ENCODE measurements around the gene ATP9A. TPM values are rescaled to one million over a fixed set of nuclear protein-coding genes. Genes with fewer than 3 reads are reported as not detected.

ATP9A gene
- total and polyA plus RNA-seq, 10 of the 15 experiments (the other 5 are each of a cell fraction or from before 2014, with no cell fraction given) = 0.03 to 0.81 (median 0.14) TPM

DNA sequence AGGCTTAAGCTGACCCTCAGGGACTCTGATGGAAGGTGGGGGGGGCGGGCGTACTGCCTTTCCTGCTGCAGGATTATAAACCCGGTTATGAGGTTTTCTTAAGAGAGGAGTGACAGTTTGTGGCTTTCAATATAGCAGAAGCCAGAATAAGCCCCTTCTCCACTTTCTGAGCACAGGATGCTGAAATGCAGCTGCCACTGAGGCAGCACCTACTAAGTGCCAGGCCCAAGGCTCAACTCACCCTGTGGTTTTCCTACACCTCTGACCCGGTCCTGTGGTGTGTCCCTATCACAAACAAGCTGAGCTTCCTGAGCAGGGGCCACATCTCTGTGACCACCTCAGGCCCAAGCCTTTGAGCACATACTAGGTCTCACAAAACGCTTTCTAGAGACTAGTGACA lies 166.1 kb downstream of the ATP9A start:
- BruUV-seq (replicated peaks) = no TSS peak
- Histone ChIP-seq H3K4me2 (ENCODE audit: control insufficient read depth, insufficient read depth) (no peak overlapping the region), H3K4me3 (no peak overlapping the region), H3K79me2 (ENCODE audit: control insufficient read depth, insufficient read depth, low read length) (no peaks in the 10 kb centered on the region), H3K9ac (ENCODE audit: control insufficient read depth, insufficient read depth, low read length) (no peak overlapping the region), H2AFZ (ENCODE audit: control insufficient read depth, low read depth, low read length) (no peak overlapping the region), H3K9me3 (replicated peaks; ENCODE audit: control insufficient read depth, insufficient read depth, low read length) (no peaks in the 10 kb centered on the region), H4K20me1 (ENCODE audit: control insufficient read depth, insufficient read depth) (no peaks in the 10 kb centered on the region), H3K4me1 (ENCODE audit: control insufficient read depth, insufficient read depth, low read length) (peaks cover 6% of the 10 kb centered on the region; the same call in 1 of the 2 replicates), H3K27me3 (replicated peaks in 1 of 2; ENCODE audit: control insufficient read depth in 2 of 2, insufficient read depth in 2 of 2, low read length in 1 of 2) (no peaks in the 10 kb centered on the region; a peak in 2 of 4 replicates), H3K36me3 (ENCODE audit: control insufficient read depth in 2 of 2, insufficient read depth in 2 of 2, low read length in 1 of 2) (no peaks in the 10 kb centered on the region), H3K27ac (ENCODE audit: control insufficient read depth, insufficient read depth) (no peak overlapping the region)
- intact Hi-C loops (cut with micrococcal nuclease; ENCODE audit: unreplicated experiment) (no loop called here), in situ Hi-C loops (cut with MboI) (no loop called here)
- FAIRE-seq = no peak
- SMC1A ChIA-PET (ENCODE audit: uncharacterized antibody, unreplicated experiment) = no interaction called here
- POLR2A ChIA-PET = no interaction called here
- RAD21 ChIA-PET (ENCODE audit: unreplicated experiment) = no interaction called here
- TF ChIP-seq EP300 (IDR thresholded peaks at IDR 0.05; ENCODE audit: borderline replicate concordance in 1 of 2, control insufficient read depth in 1 of 2, low read depth in 2 of 2, low read length in 2 of 2) = no peak
- TF ChIP-seq DPF2 (IDR thresholded peaks at IDR 0.05) = no peak
- TF ChIP-seq, protein P1, sequence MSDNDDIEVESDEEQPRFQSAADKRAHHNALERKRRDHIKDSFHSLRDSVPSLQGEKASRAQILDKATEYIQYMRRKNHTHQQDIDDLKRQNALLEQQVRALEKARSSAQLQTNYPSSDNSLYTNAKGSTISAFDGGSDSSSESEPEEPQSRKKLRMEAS (IDR thresholded peaks at IDR 0.05; ENCODE audit: low read depth, low read length) = no peak
- TF ChIP-seq NR2C2 (IDR thresholded peaks at IDR 0.05; ENCODE audit: borderline replicate concordance, control insufficient read depth, insufficient read length, low read depth) = no peak
- DNase-seq (ENCODE audit: low read depth, low spot score) = no peak
- WGBS (ENCODE audit: insufficient coverage, insufficient replicate concordance, low lambda C conversion rate, missing lambda C conversion rate) = 20% methylated on average over 5 of the region's 5 CpGs
- CTCF ChIA-PET = no interaction called here
- ATAC-seq = no peak

DNA sequence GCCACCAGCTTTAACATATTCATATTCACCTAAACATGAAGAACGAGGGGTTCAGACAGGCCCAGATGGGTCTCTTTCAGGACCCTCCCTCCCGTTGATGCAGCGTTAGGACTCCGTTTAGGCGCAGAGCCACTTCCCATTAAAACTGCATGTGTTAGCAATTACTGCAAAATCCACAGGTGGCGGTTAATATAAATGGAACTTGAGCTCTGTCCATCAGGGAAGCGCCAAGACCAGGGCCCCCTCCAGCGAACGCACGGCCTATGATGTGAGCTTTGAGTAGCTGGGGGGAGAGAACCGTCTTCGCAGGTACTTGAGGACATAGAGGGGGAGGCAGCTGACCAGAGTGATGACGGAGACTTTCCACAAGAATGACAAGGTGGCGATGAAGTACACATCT lies 167.2 kb downstream of the ATP9A start:
- no TSS peak for BruUV-seq (replicated peaks)
- no peak overlapping the region for H3K9ac ChIP-seq (ENCODE audit: control insufficient read depth, insufficient read depth, low read length)
- no peak for ATAC-seq
- H4K20me1 ChIP-seq (ENCODE audit: control insufficient read depth, insufficient read depth) = no peaks in the 10 kb centered on the region
- no peak overlapping the region for H3K27ac ChIP-seq (ENCODE audit: control insufficient read depth, insufficient read depth)
- no peaks in the 10 kb centered on the region for H3K9me3 ChIP-seq (replicated peaks; ENCODE audit: control insufficient read depth, insufficient read depth, low read length)
- SMC1A ChIA-PET (ENCODE audit: uncharacterized antibody, unreplicated experiment) = interaction anchor here (0.7 to 0.8 kb wide), 2 partner anchors 10 to 23 kb away, joined by 3 read pairs; no protein-coding TSS in a partner anchor
- FAIRE-seq = no peak
- H3K4me1 ChIP-seq (ENCODE audit: control insufficient read depth, insufficient read depth, low read length) = peaks cover 7% of the 10 kb centered on the region; the same call in 1 of the 2 replicates
- H3K4me3 ChIP-seq = no peak overlapping the region
- in situ Hi-C loops (cut with MboI) (no loop called here), intact Hi-C loops (cut with micrococcal nuclease; ENCODE audit: unreplicated experiment) (no loop called here)
- no peaks in the 10 kb centered on the region for H3K79me2 ChIP-seq (ENCODE audit: control insufficient read depth, insufficient read depth, low read length)
- TF ChIP-seq, protein P2, sequence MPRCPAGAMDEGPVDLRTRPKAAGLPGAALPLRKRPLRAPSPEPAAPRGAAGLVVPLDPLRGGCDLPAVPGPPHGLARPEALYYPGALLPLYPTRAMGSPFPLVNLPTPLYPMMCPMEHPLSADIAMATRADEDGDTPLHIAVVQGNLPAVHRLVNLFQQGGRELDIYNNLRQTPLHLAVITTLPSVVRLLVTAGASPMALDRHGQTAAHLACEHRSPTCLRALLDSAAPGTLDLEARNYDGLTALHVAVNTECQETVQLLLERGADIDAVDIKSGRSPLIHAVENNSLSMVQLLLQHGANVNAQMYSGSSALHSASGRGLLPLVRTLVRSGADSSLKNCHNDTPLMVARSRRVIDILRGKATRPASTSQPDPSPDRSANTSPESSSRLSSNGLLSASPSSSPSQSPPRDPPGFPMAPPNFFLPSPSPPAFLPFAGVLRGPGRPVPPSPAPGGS (IDR thresholded peaks at IDR 0.05; ENCODE audit: borderline replicate concordance, insufficient read depth, low read depth, low read length, poor library complexity, severe bottlenecking) = no peak
- TF ChIP-seq POLR2AphosphoS2 (IDR thresholded peaks at IDR 0.05; ENCODE audit: low read depth, low read length) (no peak), KDM1A (IDR thresholded peaks at IDR 0.05; ENCODE audit: borderline replicate concordance) (no peak), PAX8 (IDR thresholded peaks at IDR 0.05) (no peak)
- TF ChIP-seq, protein P3, sequence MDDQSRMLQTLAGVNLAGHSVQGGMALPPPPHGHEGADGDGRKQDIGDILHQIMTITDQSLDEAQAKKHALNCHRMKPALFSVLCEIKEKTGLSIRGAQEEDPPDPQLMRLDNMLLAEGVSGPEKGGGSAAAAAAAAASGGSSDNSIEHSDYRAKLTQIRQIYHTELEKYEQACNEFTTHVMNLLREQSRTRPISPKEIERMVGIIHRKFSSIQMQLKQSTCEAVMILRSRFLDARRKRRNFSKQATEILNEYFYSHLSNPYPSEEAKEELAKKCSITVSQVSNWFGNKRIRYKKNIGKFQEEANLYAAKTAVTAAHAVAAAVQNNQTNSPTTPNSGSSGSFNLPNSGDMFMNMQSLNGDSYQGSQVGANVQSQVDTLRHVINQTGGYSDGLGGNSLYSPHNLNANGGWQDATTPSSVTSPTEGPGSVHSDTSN (IDR thresholded peaks at IDR 0.05; ENCODE audit: insufficient replicate concordance, low read depth, low read length) = no peak
- no peak for DNase-seq (ENCODE audit: low read depth, low spot score)
- no peak overlapping the region for H2AFZ ChIP-seq (ENCODE audit: control insufficient read depth, low read depth, low read length)
- CTCF ChIA-PET = interaction anchor here (0.6 kb wide), 1 partner anchor 11 kb away, joined by 3 read pairs; no protein-coding TSS in a partner anchor
- H3K36me3 ChIP-seq (ENCODE audit: control insufficient read depth in 2 of 2, insufficient read depth in 2 of 2, low read length in 1 of 2) = no peaks in the 10 kb centered on the region
- no peak overlapping the region for H3K4me2 ChIP-seq (ENCODE audit: control insufficient read depth, insufficient read depth)
- WGBS (ENCODE audit: insufficient coverage, insufficient replicate concordance, low lambda C conversion rate, missing lambda C conversion rate) = 57% methylated on average over 14 of the region's 14 CpGs
- POLR2A ChIA-PET = no interaction called here
- RAD21 ChIA-PET (ENCODE audit: unreplicated experiment) = no interaction called here
- H3K27me3 ChIP-seq (replicated peaks in 1 of 2; ENCODE audit: control insufficient read depth in 2 of 2, insufficient read depth in 2 of 2, low read length in 1 of 2) = no peaks in the 10 kb centered on the region; a peak in 2 of 4 replicates

Data from GM12878 (cell line).